Stimulated activated CD4-positive, alpha-beta T cell treated with anti-CD3 and anti-CD28 coated beads, Interleukin-12 subunit alpha, Interleukin-12 subunit beta, amount 100 ng/mL, for 48 hours (primary cell): Measurements from ENCODE around the gene ZCCHC24.

Experiments used
- DNase-seq, 3 donors: peaks; one replicate each; pipeline ENCODE4 v3.0.0-alpha.2; 2020; ENCODE audit warnings: low read depth in 2 of 3, low spot score in 1 of 3

ZCCHC24 gene

GRCh38 chr10:79472951-79473350 lies 27.5 kb upstream of the ZCCHC24 start:
- DNase-seq, result no peak

GRCh38 chr10:79472449-79472848 lies 27.0 kb upstream of the ZCCHC24 start:
- DNase-seq, result no peak

GRCh38 chr10:79471776-79472175 lies 26.4 kb upstream of the ZCCHC24 start:
- no peak for DNase-seq

- DNase-seq, result no peak
Measured at GRCh38 chr10:79470096-79470495, 24.7 kb upstream of the ZCCHC24 start.

- DNase-seq, result no peak
Measured at GRCh38 chr10:79468841-79469585, 23.6 kb upstream of the ZCCHC24 start.

GRCh38 chr10:79468015-79468560 lies 22.7 kb upstream of the ZCCHC24 start:
- no peak for DNase-seq

- no peak for DNase-seq
Measured at GRCh38 chr10:79465341-79465740, 19.9 kb upstream of the ZCCHC24 start.

GRCh38 chr10:79463578-79464496 lies 18.4 kb upstream of the ZCCHC24 start:
- DNase-seq, result no peak

GRCh38 chr10:79460687-79461086 lies 15.3 kb upstream of the ZCCHC24 start:
- no peak for DNase-seq

GRCh38 chr10:79459243-79459642 lies 13.8 kb upstream of the ZCCHC24 start:
- no peak for DNase-seq

GRCh38 chr10:79458483-79458882 lies 13.1 kb upstream of the ZCCHC24 start:
- DNase-seq, result no peak

- no peak for DNase-seq
Measured at GRCh38 chr10:79457256-79457785, 11.9 kb upstream of the ZCCHC24 start.

GRCh38 chr10:79454259-79454658 lies 8.8 kb upstream of the ZCCHC24 start:
- DNase-seq, result no peak

GRCh38 chr10:79453392-79453791 lies 8.0 kb upstream of the ZCCHC24 start:
- no peak for DNase-seq

- no peak for DNase-seq
Measured at GRCh38 chr10:79452174-79452611, 6.8 kb upstream of the ZCCHC24 start.

GRCh38 chr10:79451046-79451699 lies 5.7 kb upstream of the ZCCHC24 start:
- no peak for DNase-seq

GRCh38 chr10:79449181-79450146 lies 4.0 kb upstream of the ZCCHC24 start:
- DNase-seq, result no peak

- DNase-seq, result no peak
Measured at GRCh38 chr10:79448732-79449049, 3.3 kb upstream of the ZCCHC24 start.

- DNase-seq, result no peak
Measured at GRCh38 chr10:79447911-79448731, 2.7 kb upstream of the ZCCHC24 start.
